SH-SY5Y (cell line): ENCODE results near the gene LMAN2.

Experiments
- GATA2 ChIP-seq: IDR thresholded peaks from 2 replicates; pipeline ENCODE4 v1.6.1; 2011; ENCODE audit warnings: mild to moderate bottlenecking, low read depth, low read length
- GATA3 ChIP-seq: IDR thresholded peaks from 2 replicates; pipeline ENCODE4 v1.6.1; 2011; ENCODE audit warnings: low read depth, mild to moderate bottlenecking, low read length, moderate library complexity

DNA sequence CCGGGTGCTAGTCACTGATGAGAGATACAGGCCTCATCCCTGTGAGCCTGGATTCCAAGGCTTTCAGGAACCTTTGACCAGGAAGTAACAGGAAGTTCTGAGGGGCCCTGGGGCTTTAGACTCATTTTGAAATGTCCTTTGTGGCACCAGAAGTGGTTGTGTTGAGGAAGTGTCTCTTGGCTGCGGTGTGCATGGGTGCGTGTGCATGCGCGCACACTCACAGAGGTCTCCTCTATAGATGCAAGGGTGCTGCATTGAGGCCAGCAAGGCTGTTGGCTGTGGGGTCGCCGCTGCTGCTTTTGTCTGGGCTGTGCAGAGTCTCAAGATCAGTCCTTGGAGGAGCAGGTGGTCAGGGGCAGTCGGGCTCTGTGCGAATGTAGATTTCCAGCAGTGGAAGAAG, 55.5 kb downstream of the LMAN2 start:
- TF ChIP-seq GATA2: no peak
- no peak for TF ChIP-seq GATA3
